K562 (cell line): ENCODE results near the gene INPPL1. TPM values are rescaled to one million over a fixed set of nuclear protein-coding genes. Genes with fewer than 3 reads are reported as not detected.
A peak's percentile ranks its signal among the peaks of the same experiment; 100 is the strongest.

Experiments used
- ATF1 ChIP-seq, 2 experiments: fragments of 450-650 bp in 1 of 2; IDR thresholded peaks; 2 replicates each; pipeline ENCODE4 v1.6.1; 2016; ENCODE audit warnings: missing compliant biosample characterization in 1 of 2, missing genetic modification characterization in 1 of 2
- E2F4 ChIP-seq: sonication (generic); formaldehyde crosslinking; IDR thresholded peaks from 2 replicates; pipeline ENCODE4 v1.8.0; 2022; ENCODE audit warnings: mild to moderate bottlenecking, low read depth, missing genetic modification reagents
- GTF3C2 ChIP-seq: IDR thresholded peaks from 3 replicates; pipeline ENCODE4 v1.6.1; 2011; ENCODE audit warnings: borderline replicate concordance, mild to moderate bottlenecking, moderate library complexity; ENCODE audit not compliant: insufficient read length; ENCODE audit errors: extremely low read depth
- JUND ChIP-seq, 2 experiments: IDR thresholded peaks; 2 replicates in 1 of 2; 3 replicates in 1 of 2; pipeline ENCODE4 v1.6.1; 2011; ENCODE audit warnings: borderline replicate concordance in 2 of 2, low read depth in 2 of 2, low read length in 2 of 2, improper control_type of control experiment in 1 of 2, missing biosample characterization in 1 of 2, missing genetic modification characterization in 1 of 2, missing genetic modification reagents in 1 of 2
- MXI1 ChIP-seq: IDR thresholded peaks from 2 replicates; pipeline ENCODE4 v1.6.1; 2011; ENCODE audit warnings: low read depth, mild to moderate bottlenecking, improper control_type of control experiment, low read length
- MYC ChIP-seq, 2 experiments: fragments of 250-450 bp in 1 of 2; sonication (Bioruptor Pico) in 1 of 2; IDR thresholded peaks; 2 replicates each; pipeline versions ENCODE4 v1.5.1 to v1.6.1; 2012 to 2021; ENCODE audit warnings: low read depth in 2 of 2, borderline replicate concordance in 1 of 2, improper control_type of control experiment in 1 of 2, low read length in 1 of 2, mild to moderate bottlenecking in 1 of 2, moderate library complexity in 1 of 2
- RBFOX2 ChIP-seq: fragments of 200-400 bp; formaldehyde crosslinking; IDR thresholded peaks from 2 replicates; pipeline ENCODE4 v1.6.1; 2017; ENCODE audit warnings: low read depth, mild to moderate bottlenecking, low read length, moderate library complexity
- STAT6 ChIP-seq: sonication (generic); formaldehyde crosslinking; IDR thresholded peaks from 2 replicates; pipeline ENCODE4 v1.8.1; 2023; ENCODE audit warnings: mild to moderate bottlenecking, missing genetic modification reagents
- SUPT5H ChIP-seq: fragments of 450-650 bp; IDR thresholded peaks from 2 replicates; pipeline ENCODE4 v1.6.1; 2016
- ZHX1 ChIP-seq: fragments of 150-350 bp; conservative IDR thresholded peaks from 2 replicates; pipeline ENCODE4 v1.6.1; 2014; ENCODE audit warnings: low read length
- ZNF766 ChIP-seq: fragments of 200-800 bp; sonication (Bioruptor generic); conservative IDR thresholded peaks from 2 replicates; pipeline ENCODE4 v1.6.1; 2016; ENCODE audit warnings: missing genetic modification characterization, missing compliant biosample characterization
- ZSCAN32 ChIP-seq: fragments of 450-650 bp; formaldehyde crosslinking; IDR thresholded peaks from 2 replicates; pipeline ENCODE4 v1.4.0; 2020; ENCODE audit warnings: mild to moderate bottlenecking, moderate library complexity
- polyA plus RNA-seq, 8 experiments: library from polyadenylated mRNA; depleted of rRNA in 4 of 8; stranded (reverse) in 5 of 8; unstranded in 3 of 8; fragments of >200 nt; fragmentation: Nextera tagmentation in 2 of 8; fragmentation: Illumina TruSeq in 1 of 8; extraction: Ambion mirVana in 2 of 8; extraction: Trizol in 1 of 8; gene quantifications; 2 replicates each; pipeline versions ENCODE4 v1.2.1 to v1.2.3, GENCODE V29; 2011 to 2014; ENCODE audit warnings: inconsistent platforms in 1 of 8, missing spikeins in 1 of 8
- total RNA-seq, 7 experiments: library from RNA; depleted of rRNA in 6 of 7; stranded (reverse); fragments of >200 nt in 6 of 7; fragmentation: Illumina TruSeq in 2 of 7; extraction: Trizol in 2 of 7; gene quantifications; 2 replicates each; pipeline versions ENCODE4 v1.2.1 to v1.2.3, GENCODE V29; 2011 to 2021; ENCODE audit warnings: low replicate concordance in 1 of 7

The INPPL1 gene
- total and polyA plus RNA-seq, 9 of the 15 experiments (the other 6 are each of a cell fraction or from before 2014, with no cell fraction given): 0.55 to 137 (median 61.6) TPM

GRCh38 chr11:72223615-72224563 is 678 bp upstream of the INPPL1 start (continued):
- TF ChIP-seq STAT6 (CRISPR knock-in tag) (no peak), ZHX1 (no peak), E2F4 (CRISPR knock-in tag) (no peak), GTF3C2 (no peak), SUPT5H (peak; percentile 46; the same call in 1 of the 2 replicates), MYC (IDR thresholded peaks at IDR 0.05; ENCODE audit: low read depth, low read length) (no peak), MYC (CRISPR knock-in tag; IDR thresholded peaks at IDR 0.05; ENCODE audit: borderline replicate concordance, low read depth) (0 out of 2 replicates have a peak, but pooled peaks have one; percentile 36), ATF1 (CRISPR knock-in tag; IDR thresholded peaks at IDR 0.05) (no peak), ATF1 (tag; IDR thresholded peaks at IDR 0.05) (no peak), RBFOX2 (peak; percentile 85), ZSCAN32 (CRISPR knock-in tag) (no peak), ZNF766 (no peak), MXI1 (no peak), JUND (IDR thresholded peaks at IDR 0.05; ENCODE audit: borderline replicate concordance, low read depth, low read length) (no peak), JUND (tag; IDR thresholded peaks at IDR 0.05; ENCODE audit: borderline replicate concordance, low read depth, low read length) (no peak)
